ENCODE results near the gene CPNE6.

DNA sequence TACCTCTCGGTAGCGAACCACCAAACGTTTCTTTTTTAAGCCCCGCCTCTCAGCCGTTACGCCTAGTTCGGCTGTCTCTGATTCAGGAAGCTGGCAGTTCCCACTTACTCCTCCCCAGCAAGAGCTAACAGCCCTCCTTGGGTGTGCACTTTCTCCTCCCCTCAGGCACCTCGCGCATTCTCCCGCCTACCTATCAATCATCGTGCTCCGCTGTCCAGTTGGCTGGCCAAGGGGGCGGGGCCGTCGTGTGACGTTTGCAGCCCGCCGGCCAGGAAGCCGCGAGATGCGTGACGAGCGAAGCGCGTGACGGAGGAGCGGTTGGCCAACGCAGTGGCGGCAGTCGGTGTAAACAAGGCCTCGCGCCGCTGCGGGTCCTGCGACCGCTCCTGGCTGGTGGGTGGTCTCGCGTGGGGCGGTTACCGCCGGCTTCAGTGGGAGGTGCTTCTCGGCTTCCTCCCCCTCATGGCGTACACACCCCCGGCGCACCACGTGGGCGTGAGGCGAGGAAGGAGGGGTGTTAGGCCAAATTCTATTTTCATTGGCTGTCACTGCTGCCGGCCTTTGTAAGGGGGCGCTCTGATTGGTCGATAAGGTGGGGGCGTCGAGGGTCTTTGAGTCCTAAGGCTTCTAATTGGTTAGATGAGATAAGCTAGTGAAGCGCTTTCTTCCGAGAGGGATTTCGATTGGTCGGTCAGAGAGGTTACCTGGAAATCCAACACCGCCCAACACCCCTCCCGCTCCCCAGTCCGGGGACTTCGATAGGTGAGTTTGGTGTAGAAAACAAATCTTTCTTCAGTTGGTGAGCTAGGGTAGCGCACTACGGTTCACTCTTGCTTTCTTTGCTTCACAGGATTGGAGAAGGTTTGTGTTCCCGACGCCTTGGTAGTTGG, 43.4 kb downstream of the CPNE6 start, which contains the start of the genes DCAF11 and NRL:
- TF ChIP-seq, protein P1, sequence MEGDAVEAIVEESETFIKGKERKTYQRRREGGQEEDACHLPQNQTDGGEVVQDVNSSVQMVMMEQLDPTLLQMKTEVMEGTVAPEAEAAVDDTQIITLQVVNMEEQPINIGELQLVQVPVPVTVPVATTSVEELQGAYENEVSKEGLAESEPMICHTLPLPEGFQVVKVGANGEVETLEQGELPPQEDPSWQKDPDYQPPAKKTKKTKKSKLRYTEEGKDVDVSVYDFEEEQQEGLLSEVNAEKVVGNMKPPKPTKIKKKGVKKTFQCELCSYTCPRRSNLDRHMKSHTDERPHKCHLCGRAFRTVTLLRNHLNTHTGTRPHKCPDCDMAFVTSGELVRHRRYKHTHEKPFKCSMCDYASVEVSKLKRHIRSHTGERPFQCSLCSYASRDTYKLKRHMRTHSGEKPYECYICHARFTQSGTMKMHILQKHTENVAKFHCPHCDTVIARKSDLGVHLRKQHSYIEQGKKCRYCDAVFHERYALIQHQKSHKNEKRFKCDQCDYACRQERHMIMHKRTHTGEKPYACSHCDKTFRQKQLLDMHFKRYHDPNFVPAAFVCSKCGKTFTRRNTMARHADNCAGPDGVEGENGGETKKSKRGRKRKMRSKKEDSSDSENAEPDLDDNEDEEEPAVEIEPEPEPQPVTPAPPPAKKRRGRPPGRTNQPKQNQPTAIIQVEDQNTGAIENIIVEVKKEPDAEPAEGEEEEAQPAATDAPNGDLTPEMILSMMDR (IDR thresholded peaks at IDR 0.05) = no peak
- no peak for TF ChIP-seq ZFX (IDR thresholded peaks at IDR 0.05; ENCODE audit: borderline replicate concordance)
